Adrenal gland (tissue), 12 donors: ENCODE data around the gene DOCK4. TPM values are rescaled to one million over a fixed set of nuclear protein-coding genes. Genes with fewer than 3 reads are reported as not detected.

ENCODE experiments used
- DNase-seq, 7 donors: peaks; one replicate each; pipeline ENCODE4 v3.0.0-alpha.2; 2019 to 2020
- H3K27ac ChIP-seq, 5 donors: fragments of 200-600 bp; sonication (generic) in 4 of 5; 1 replicate in 3 of 5; 2 replicates in 2 of 5; pipeline versions ENCODE4 v1.5.1 to v1.8.0; 2016 to 2020; ENCODE audit warnings: mild to moderate bottlenecking in 1 of 5
- H3K27me3 ChIP-seq: fragments of 200-600 bp; 2 replicates; pipeline ENCODE4 v1.8.0; 2021
- H3K36me3 ChIP-seq, 2 donors: fragments of 200-600 bp; replicated peaks in 1 of 2; 1 replicate in 1 of 2; 2 replicates in 1 of 2; pipeline versions ENCODE4 v1.5.1 to v1.8.0; 2018 to 2022
- H3K4me1 ChIP-seq, 2 donors: fragments of 200-600 bp; replicated peaks in 1 of 2; 1 replicate in 1 of 2; 2 replicates in 1 of 2; pipeline versions ENCODE4 v1.5.1 to v1.8.0; 2018 to 2021
- H3K4me3 ChIP-seq, 4 donors: fragments of 200-600 bp; sonication (generic) in 3 of 4; one replicate each; pipeline ENCODE4 v1.5.1; 2016 to 2018
- H3K9me3 ChIP-seq, 3 donors: fragments of 200-600 bp; sonication (generic) in 1 of 3; replicated peaks in 1 of 3; 1 replicate in 2 of 3; 2 replicates in 1 of 3; pipeline versions ENCODE4 v1.5.1 to v1.8.0; 2016 to 2021
- CTCF ChIP-seq, 6 experiments: fragments of 450-650 bp in 4 of 6; fragments of 200-600 bp in 2 of 6; sonication (generic) in 1 of 6; IDR thresholded peaks; 1 replicate in 5 of 6; 2 replicates in 1 of 6; pipeline versions ENCODE4 v1.5.1 to v1.8.0; 2016 to 2021; ENCODE audit warnings: antibody characterized with exemption in 6 of 6, mild to moderate bottlenecking in 2 of 6, moderate library complexity in 1 of 6
- POLR2A ChIP-seq, 2 donors: fragments of 450-650 bp; IDR thresholded peaks; one replicate each; pipeline ENCODE4 v1.6.1; 2017; ENCODE audit warnings: antibody characterized with exemption in 2 of 2, mild to moderate bottlenecking in 2 of 2, moderate library complexity in 1 of 2
- WGBS, 4 donors: extraction: QIAGEN DNeasy Blood & Tissue Kit in 2 of 4; methylation state at CpG; one replicate each; pipeline versions ENCODE4 v1.1.5 to v1.1.7; 2013 to 2017; 5-methylcytosine and 5-hydroxymethylcytosine counted together
- intact Hi-C, 2 donors: fragments of 100-400 bp; cut with DNase I; formaldehyde crosslinking; loops; one replicate each; pipeline versions ENCODE4 v1.14.1 to v1.15.0; 2022 to 2023
- polyA plus RNA-seq, 3 donors: library from polyadenylated mRNA; stranded (reverse); fragments of 200-250 nt in 2 of 3; fragments of 350-450 nt in 1 of 3; fragmentation: Illumina TruSeq in 1 of 3; extraction: RNeasy Lipid Tissue Mini Kit (QIAGEN cat#74804) in 1 of 3; gene quantifications; one replicate each; pipeline ENCODE4 v1.2.3, GENCODE V29; 2013 to 2014
- total RNA-seq, 9 donors: library from RNA; depleted of rRNA in 4 of 9; stranded (reverse); fragments of >200 nt in 4 of 9; fragments of 120-200 nt in 1 of 9; fragmentation: NEBNext Ultra II Directional in 1 of 9; extraction: Animal tissue kit (Norgen Biotek cat#: 25700) in 1 of 9; gene quantifications; one replicate each; pipeline versions ENCODE4 v1.1.0 to v1.2.4, GENCODE V29; 2013 to 2023
- donor health status: healthy with polysubstance abuse.
- donor health status: Bipolar disorder and iron deficiency.
- donor health status: DM: yes; HTN: yes; CAD: no.
- donor health status: DM: no; HTN: no; CAD: no.
- donor health status: DM: no; HTN: no; CAD: no.
- donor health status: DM: yes; HTN: yes; CAD: no.

The DOCK4 gene
- total and polyA plus RNA-seq, 12 donors: 6.2 to 37.6 (median 21.1) TPM

GRCh38 chr7:112212571-112212970 lies 6.4 kb upstream of the DOCK4 start:
- Histone ChIP-seq H3K36me3 (no peaks in the 10 kb centered on the region), H3K9me3 (no peaks in the 10 kb centered on the region), H3K27ac (no peak overlapping the region), H3K27me3 (no peaks in the 10 kb centered on the region), H3K4me1 (peaks cover 4 to 18% of the 10 kb centered on the region in 2 donors), H3K4me3 (no peak overlapping the region)
- no peak for DNase-seq
- intact Hi-C loops: no loop called here
- no peak for TF ChIP-seq POLR2A (IDR thresholded peaks at IDR 0.05)
- TF ChIP-seq CTCF (IDR thresholded peaks at IDR 0.05): no peak
- WGBS, 4 donors: 96 to 100% (median 98%) methylated on average over 2 of the region's 2 CpGs

DNA sequence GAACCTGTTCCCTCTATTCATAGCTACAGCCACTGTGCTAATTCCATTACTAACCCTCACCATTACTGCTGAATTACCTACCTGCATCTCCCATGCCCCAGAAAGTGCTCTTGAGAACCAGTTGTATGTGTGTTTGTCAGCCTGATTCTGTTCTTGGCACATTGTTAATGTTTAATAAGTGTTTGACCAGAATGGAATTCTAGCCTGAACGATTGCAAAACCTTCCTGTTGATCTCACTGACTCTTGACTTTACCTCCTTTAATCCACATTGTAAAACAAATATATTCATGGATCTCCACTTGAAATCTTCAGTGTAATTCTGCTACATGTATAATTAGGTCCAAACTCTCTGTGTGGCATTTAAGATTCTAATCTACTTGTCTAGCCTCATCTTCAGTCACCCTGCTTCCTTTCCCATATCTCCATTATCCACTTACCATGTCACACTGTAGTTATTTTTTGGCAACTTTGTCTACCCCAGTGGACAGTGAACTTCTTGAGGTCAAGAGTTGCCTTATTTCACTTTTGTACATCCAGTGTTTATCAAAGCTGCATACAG lies 5.2 kb upstream of the DOCK4 start:
- no peak overlapping the region for H3K27ac ChIP-seq
- no peak for TF ChIP-seq CTCF (IDR thresholded peaks at IDR 0.05)
- no peak for DNase-seq
- H3K27me3 ChIP-seq: no peaks in the 10 kb centered on the region
- H3K4me1 ChIP-seq: peaks cover 7 to 24% of the 10 kb centered on the region in 2 donors
- H3K9me3 ChIP-seq: no peaks in the 10 kb centered on the region
- H3K4me3 ChIP-seq: no peak overlapping the region
- 44 to 64% (median 53%) methylated on average over 1 of the region's 1 CpG for WGBS, 4 donors
- H3K36me3 ChIP-seq: no peaks in the 10 kb centered on the region
- intact Hi-C loops: no loop called here

DNA sequence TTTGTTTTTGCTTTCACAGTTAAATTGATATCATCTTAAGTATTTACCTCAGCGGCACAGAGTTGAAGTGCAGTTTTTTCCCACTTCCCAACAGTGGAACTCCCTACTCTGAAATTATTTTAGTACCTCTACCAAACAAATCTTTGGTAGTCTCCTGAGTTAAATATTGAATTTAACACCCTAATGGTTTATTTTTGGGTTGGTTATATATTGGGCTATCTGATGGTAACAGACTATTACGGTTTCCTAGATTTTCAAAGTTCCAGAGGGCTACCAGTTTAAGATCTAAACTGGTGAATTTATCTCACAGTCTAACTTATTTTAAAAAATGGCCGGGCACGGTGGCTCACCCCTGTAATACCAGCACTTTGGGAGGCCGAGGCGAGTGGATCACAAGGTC lies 1.6 kb upstream of the DOCK4 start:
- DNase-seq: no peak
- TF ChIP-seq CTCF (IDR thresholded peaks at IDR 0.05): no peak
- no peak for TF ChIP-seq POLR2A (IDR thresholded peaks at IDR 0.05)
- WGBS, 4 donors: 91 to 93% (median 92%) methylated on average over 6 of the region's 6 CpGs
- H3K4me1 ChIP-seq: peaks cover 7 to 18% of the 10 kb centered on the region in 2 donors
- H3K27me3 ChIP-seq: no peaks in the 10 kb centered on the region
- intact Hi-C loops: loop anchor here in 1 of 2 donors (10.0 kb wide), 1 partner anchor 177 kb away; no protein-coding TSS in a partner anchor
- no peaks in the 10 kb centered on the region for H3K9me3 ChIP-seq
- no peak overlapping the region for H3K4me3 ChIP-seq
- no peaks in the 10 kb centered on the region for H3K36me3 ChIP-seq
- no peak overlapping the region for H3K27ac ChIP-seq

- peak in 1 of 7 donors; percentile 66 for DNase-seq
- Histone ChIP-seq H3K4me3 (peak overlapping the region; percentile 39 to 92 (median 77)), H3K36me3 (no peaks in the 10 kb centered on the region), H3K4me1 (peaks cover 7 to 18% of the 10 kb centered on the region in 2 donors), H3K27me3 (no peaks in the 10 kb centered on the region), H3K27ac (peak overlapping the region; percentile 45 to 86 (median 79)), H3K9me3 (no peaks in the 10 kb centered on the region)
- TF ChIP-seq POLR2A (IDR thresholded peaks at IDR 0.05): no peak
- TF ChIP-seq CTCF (IDR thresholded peaks at IDR 0.05): no peak
- WGBS, 4 donors: 0 to 2% (median 1%) methylated on average over 14 of the region's 14 CpGs
- intact Hi-C loops: loop anchor here in 1 of 2 donors (10.0 kb wide), 1 partner anchor 178 kb away; no protein-coding TSS in a partner anchor
Observed at GRCh38 chr7:112206991-112207592, 893 bp upstream of the DOCK4 start.
